ENCODE data around the gene ENO4.

Gene ENO4

DNA sequence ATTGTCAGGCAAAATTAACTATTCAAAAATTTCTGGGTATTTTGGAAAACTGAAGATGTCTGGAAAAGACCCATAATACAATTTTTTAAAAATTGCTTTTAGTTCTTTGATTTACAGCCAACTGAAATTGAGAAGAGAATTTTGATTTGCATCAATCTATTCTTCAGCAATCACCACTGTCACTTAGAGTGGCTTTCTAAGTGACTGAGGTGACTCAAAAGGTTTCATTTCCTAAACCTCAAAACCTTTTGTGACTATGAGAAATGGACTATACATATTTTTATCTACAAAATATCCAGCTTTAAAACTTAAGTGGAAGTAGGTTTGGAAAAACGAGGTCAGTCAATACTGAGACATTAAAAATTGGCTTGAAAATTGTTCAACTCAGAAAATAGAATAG is 60.0 kb downstream of the ENO4 start:
- DNase-seq: no peak
- H3K4me3 ChIP-seq (ENCODE audit: low read depth, low read length): no peak overlapping the region
- no peaks in the 10 kb centered on the region for H3K9me3 ChIP-seq
- H3K36me3 ChIP-seq: no peaks in the 10 kb centered on the region
- TF ChIP-seq, protein P1, sequence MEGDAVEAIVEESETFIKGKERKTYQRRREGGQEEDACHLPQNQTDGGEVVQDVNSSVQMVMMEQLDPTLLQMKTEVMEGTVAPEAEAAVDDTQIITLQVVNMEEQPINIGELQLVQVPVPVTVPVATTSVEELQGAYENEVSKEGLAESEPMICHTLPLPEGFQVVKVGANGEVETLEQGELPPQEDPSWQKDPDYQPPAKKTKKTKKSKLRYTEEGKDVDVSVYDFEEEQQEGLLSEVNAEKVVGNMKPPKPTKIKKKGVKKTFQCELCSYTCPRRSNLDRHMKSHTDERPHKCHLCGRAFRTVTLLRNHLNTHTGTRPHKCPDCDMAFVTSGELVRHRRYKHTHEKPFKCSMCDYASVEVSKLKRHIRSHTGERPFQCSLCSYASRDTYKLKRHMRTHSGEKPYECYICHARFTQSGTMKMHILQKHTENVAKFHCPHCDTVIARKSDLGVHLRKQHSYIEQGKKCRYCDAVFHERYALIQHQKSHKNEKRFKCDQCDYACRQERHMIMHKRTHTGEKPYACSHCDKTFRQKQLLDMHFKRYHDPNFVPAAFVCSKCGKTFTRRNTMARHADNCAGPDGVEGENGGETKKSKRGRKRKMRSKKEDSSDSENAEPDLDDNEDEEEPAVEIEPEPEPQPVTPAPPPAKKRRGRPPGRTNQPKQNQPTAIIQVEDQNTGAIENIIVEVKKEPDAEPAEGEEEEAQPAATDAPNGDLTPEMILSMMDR (IDR thresholded peaks at IDR 0.05; ENCODE audit: low read depth, low read length): no peak
- H3K27me3 ChIP-seq: no peaks in the 10 kb centered on the region
- no peaks in the 10 kb centered on the region for H3K4me1 ChIP-seq

DNA sequence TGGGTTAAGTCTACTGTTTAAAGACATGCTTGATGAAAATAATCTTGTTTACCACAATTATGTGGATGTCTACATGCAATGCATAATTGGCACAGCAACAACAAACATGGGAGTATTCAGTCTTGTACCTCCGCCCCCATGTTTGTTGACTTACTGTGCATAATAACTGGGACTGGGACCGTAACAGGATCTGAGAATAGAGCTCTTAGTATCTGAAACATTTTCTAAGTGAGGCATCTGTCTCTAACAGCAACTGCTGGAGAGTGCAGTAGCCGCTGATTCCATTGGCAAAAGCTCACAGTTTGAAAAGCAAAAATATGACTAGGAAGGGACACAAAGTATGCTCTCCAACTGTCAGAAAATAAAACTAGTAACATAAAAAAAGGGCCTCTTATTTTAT is 61.6 kb downstream of the ENO4 start:
- no peaks in the 10 kb centered on the region for H3K9me3 ChIP-seq
- no peaks in the 10 kb centered on the region for H3K4me1 ChIP-seq
- H3K36me3 ChIP-seq: no peaks in the 10 kb centered on the region
- no peak for DNase-seq
- TF ChIP-seq, protein P1 (IDR thresholded peaks at IDR 0.05; ENCODE audit: low read depth, low read length): no peak
- no peaks in the 10 kb centered on the region for H3K27me3 ChIP-seq
- no peak overlapping the region for H3K4me3 ChIP-seq (ENCODE audit: low read depth, low read length)

DNA sequence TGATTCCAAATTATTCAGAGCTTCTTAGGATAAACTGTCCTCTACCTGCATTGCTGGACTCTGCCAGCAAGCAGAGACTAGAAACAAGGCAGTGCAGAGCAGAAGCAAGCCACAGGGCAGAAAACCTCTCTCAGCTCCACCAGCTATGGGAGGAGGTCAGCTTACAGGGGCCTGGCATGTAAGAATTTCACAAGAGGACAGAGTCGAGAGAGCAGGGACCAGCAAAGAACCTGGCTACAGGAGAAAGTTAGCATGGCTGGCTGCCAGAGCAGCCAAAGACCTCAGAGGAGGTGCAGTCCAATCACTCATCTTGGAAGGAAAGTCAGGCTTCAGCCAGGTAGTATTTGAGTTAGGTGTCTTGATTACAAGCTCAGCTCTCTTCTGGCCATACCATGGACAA is 62.9 kb downstream of the ENO4 start:
- no peaks in the 10 kb centered on the region for H3K36me3 ChIP-seq
- no peak for DNase-seq
- TF ChIP-seq, protein P1 (IDR thresholded peaks at IDR 0.05; ENCODE audit: low read depth, low read length): no peak
- H3K9me3 ChIP-seq: no peaks in the 10 kb centered on the region
- H3K27me3 ChIP-seq: no peaks in the 10 kb centered on the region
- H3K4me3 ChIP-seq (ENCODE audit: low read depth, low read length): no peak overlapping the region
- H3K4me1 ChIP-seq: no peaks in the 10 kb centered on the region

DNA sequence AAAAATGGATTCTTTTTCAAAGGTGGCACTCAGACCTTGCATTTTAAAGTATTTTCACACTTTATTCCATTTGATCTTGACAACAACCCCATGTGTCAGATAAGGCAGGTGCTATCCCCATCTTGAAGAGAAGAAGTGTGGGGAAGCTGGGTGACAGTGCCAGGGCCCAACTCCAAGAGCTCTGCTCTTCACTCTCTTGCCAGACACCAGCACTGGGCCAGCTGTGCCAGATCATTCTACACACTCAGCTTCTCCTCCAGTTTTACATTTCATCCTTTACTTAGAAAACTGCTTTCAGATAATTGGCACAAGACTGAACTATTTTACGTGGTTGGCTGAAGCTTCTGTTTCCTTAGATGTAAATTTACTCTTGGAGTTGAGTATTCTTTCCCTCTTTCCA is 64.4 kb downstream of the ENO4 start:
- DNase-seq: no peak
- TF ChIP-seq, protein P1 (IDR thresholded peaks at IDR 0.05; ENCODE audit: low read depth, low read length): no peak

DNA sequence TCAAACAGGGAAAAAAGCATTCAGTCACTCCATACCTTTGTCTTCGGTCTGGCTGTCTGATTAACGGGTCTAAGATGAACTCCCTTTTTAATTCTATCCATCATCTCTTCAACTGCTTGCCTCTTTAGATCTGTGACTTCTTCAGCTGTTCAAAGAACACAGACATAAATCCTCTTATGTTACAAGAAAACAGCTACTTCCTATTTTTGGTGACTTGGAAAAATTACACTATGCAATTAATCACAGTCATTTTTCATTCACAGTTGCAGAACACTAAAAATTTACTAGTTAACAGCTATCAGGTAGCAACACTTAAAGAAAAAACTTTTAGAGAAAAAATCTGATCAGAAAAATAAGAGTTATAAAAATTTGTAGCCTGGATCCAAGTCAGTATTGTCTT is 66.0 kb downstream of the ENO4 start:
- no peak overlapping the region for H3K4me3 ChIP-seq (ENCODE audit: low read depth, low read length)
- no peak for DNase-seq
- H3K9me3 ChIP-seq: no peaks in the 10 kb centered on the region
- no peaks in the 10 kb centered on the region for H3K4me1 ChIP-seq
- H3K27me3 ChIP-seq: no peaks in the 10 kb centered on the region
- TF ChIP-seq, protein P1 (IDR thresholded peaks at IDR 0.05; ENCODE audit: low read depth, low read length): no peak
- no peaks in the 10 kb centered on the region for H3K36me3 ChIP-seq

More for the DNA sequence above, 64.4 kb downstream of the ENO4 start:
- no peak overlapping the region for H3K4me3 ChIP-seq (ENCODE audit: low read depth, low read length)
- no peaks in the 10 kb centered on the region for H3K9me3 ChIP-seq
- H3K36me3 ChIP-seq: no peaks in the 10 kb centered on the region
- no peaks in the 10 kb centered on the region for H3K4me1 ChIP-seq
- H3K27me3 ChIP-seq: no peaks in the 10 kb centered on the region

DNA sequence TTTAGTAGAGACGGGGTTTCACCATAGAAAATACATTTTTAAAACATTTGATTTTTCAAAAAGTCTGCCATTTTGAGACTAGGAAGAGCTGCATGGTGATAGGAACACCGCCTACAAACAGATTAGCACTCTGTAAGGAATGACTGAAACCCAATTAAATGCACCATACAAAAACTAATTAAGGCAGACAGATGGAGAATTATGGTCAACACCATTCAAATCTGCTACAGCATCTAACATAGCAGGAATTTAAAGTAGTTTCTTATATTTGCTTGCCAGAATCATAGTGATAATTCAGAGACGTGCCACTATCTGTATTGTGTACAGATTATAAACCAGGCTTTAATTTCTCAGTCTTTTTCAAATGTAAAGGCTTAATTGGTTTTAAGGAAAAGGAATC is 68.2 kb downstream of the ENO4 start:
- H3K36me3 ChIP-seq: no peaks in the 10 kb centered on the region

More for the DNA sequence above, 68.2 kb downstream of the ENO4 start:
- Histone ChIP-seq H3K4me1 (no peaks in the 10 kb centered on the region), H3K4me3 (ENCODE audit: low read depth, low read length) (no peak overlapping the region), H3K27me3 (no peaks in the 10 kb centered on the region), H3K9me3 (no peaks in the 10 kb centered on the region)
- TF ChIP-seq, protein P1 (IDR thresholded peaks at IDR 0.05; ENCODE audit: low read depth, low read length): no peak
- no peak for DNase-seq

Measured in BE2C (cell line).